Measurements from ENCODE around the gene DGKZ. TPM values are rescaled to one million over a fixed set of nuclear protein-coding genes. Genes with fewer than 3 reads are reported as not detected.

Gene DGKZ
- total and polyA plus RNA-seq, 4 donors, result 4.6 to 24.3 (median 14.4) TPM

DNA sequence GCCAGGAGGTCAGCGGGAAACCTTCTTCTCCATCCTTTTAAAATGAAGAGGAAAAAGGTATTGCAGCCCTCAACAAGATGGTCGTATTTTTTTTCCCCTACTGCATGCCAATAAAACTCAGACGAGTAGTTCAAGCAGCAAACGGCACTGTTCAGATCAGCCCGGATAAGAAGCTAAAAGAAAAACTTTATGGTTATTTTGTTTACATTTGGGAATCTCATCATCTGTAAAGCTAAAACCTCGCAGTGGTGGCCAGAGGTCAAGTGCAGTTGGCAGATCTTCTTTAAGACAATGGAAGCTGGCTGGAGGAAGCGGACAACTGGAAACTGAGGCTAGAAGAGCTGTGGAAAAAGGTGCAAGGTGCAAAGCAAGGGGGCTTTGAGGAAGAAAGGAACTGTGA lies 75.3 kb downstream of the DGKZ start:
- TF ChIP-seq, protein P1, sequence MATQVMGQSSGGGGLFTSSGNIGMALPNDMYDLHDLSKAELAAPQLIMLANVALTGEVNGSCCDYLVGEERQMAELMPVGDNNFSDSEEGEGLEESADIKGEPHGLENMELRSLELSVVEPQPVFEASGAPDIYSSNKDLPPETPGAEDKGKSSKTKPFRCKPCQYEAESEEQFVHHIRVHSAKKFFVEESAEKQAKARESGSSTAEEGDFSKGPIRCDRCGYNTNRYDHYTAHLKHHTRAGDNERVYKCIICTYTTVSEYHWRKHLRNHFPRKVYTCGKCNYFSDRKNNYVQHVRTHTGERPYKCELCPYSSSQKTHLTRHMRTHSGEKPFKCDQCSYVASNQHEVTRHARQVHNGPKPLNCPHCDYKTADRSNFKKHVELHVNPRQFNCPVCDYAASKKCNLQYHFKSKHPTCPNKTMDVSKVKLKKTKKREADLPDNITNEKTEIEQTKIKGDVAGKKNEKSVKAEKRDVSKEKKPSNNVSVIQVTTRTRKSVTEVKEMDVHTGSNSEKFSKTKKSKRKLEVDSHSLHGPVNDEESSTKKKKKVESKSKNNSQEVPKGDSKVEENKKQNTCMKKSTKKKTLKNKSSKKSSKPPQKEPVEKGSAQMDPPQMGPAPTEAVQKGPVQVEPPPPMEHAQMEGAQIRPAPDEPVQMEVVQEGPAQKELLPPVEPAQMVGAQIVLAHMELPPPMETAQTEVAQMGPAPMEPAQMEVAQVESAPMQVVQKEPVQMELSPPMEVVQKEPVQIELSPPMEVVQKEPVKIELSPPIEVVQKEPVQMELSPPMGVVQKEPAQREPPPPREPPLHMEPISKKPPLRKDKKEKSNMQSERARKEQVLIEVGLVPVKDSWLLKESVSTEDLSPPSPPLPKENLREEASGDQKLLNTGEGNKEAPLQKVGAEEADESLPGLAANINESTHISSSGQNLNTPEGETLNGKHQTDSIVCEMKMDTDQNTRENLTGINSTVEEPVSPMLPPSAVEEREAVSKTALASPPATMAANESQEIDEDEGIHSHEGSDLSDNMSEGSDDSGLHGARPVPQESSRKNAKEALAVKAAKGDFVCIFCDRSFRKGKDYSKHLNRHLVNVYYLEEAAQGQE (IDR thresholded peaks at IDR 0.05), result no peak
- TF ChIP-seq GABPA (IDR thresholded peaks at IDR 0.05 in 1 of 2, conservative IDR thresholded peaks at IDR 0.05 in 1 of 2), result no peak
- TF ChIP-seq HNF4A (conservative IDR thresholded peaks at IDR 0.05), result no peak
- TF ChIP-seq FOXA1 (IDR thresholded peaks at IDR 0.05), result no peak
- TF ChIP-seq, protein P2, sequence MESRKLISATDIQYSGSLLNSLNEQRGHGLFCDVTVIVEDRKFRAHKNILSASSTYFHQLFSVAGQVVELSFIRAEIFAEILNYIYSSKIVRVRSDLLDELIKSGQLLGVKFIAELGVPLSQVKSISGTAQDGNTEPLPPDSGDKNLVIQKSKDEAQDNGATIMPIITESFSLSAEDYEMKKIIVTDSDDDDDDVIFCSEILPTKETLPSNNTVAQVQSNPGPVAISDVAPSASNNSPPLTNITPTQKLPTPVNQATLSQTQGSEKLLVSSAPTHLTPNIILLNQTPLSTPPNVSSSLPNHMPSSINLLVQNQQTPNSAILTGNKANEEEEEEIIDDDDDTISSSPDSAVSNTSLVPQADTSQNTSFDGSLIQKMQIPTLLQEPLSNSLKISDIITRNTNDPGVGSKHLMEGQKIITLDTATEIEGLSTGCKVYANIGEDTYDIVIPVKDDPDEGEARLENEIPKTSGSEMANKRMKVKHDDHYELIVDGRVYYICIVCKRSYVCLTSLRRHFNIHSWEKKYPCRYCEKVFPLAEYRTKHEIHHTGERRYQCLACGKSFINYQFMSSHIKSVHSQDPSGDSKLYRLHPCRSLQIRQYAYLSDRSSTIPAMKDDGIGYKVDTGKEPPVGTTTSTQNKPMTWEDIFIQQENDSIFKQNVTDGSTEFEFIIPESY (IDR thresholded peaks at IDR 0.05), result no peak
- TF ChIP-seq, protein P3, sequence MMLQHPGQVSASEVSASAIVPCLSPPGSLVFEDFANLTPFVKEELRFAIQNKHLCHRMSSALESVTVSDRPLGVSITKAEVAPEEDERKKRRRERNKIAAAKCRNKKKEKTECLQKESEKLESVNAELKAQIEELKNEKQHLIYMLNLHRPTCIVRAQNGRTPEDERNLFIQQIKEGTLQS (IDR thresholded peaks at IDR 0.05), result no peak
- no peak for TF ChIP-seq RXRA (IDR thresholded peaks at IDR 0.05)
- no peak for TF ChIP-seq SP1 (IDR thresholded peaks at IDR 0.05)
- no peak for TF ChIP-seq YY1 (IDR thresholded peaks at IDR 0.05)
- no peak for TF ChIP-seq NR2F2 (IDR thresholded peaks at IDR 0.05)
- TF ChIP-seq JUND (IDR thresholded peaks at IDR 0.05), result no peak
- TF ChIP-seq RAD21 (IDR thresholded peaks at IDR 0.05), result no peak
- no peak for TF ChIP-seq HNF4G (IDR thresholded peaks at IDR 0.05)
- no peak for TF ChIP-seq FOXA2 (IDR thresholded peaks at IDR 0.05)
- TF ChIP-seq TAF1 (conservative IDR thresholded peaks at IDR 0.05), result no peak
- TF ChIP-seq, protein P4, sequence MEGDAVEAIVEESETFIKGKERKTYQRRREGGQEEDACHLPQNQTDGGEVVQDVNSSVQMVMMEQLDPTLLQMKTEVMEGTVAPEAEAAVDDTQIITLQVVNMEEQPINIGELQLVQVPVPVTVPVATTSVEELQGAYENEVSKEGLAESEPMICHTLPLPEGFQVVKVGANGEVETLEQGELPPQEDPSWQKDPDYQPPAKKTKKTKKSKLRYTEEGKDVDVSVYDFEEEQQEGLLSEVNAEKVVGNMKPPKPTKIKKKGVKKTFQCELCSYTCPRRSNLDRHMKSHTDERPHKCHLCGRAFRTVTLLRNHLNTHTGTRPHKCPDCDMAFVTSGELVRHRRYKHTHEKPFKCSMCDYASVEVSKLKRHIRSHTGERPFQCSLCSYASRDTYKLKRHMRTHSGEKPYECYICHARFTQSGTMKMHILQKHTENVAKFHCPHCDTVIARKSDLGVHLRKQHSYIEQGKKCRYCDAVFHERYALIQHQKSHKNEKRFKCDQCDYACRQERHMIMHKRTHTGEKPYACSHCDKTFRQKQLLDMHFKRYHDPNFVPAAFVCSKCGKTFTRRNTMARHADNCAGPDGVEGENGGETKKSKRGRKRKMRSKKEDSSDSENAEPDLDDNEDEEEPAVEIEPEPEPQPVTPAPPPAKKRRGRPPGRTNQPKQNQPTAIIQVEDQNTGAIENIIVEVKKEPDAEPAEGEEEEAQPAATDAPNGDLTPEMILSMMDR (IDR thresholded peaks at IDR 0.05; ENCODE audit: low read depth, low read length, missing input control), result no peak
- TF ChIP-seq, protein P5, sequence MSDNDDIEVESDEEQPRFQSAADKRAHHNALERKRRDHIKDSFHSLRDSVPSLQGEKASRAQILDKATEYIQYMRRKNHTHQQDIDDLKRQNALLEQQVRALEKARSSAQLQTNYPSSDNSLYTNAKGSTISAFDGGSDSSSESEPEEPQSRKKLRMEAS (IDR thresholded peaks at IDR 0.05), result no peak
- TF ChIP-seq EGR1 (IDR thresholded peaks at IDR 0.05; ENCODE audit: low read depth in 2 of 2), result no peak
- peaks cover 2 to 15% (median 6%) of the 10 kb centered on the region in 4 donors for H3K36me3 ChIP-seq (ENCODE audit: control insufficient read depth in 4 of 4, insufficient read depth in 3 of 4, low read depth in 1 of 4, low read length in 3 of 4)
- DNase-seq (ENCODE audit: low spot score), result no peak
- H3K27me3 ChIP-seq (ENCODE audit: control insufficient read depth in 4 of 4, insufficient read depth in 4 of 4, low read length in 3 of 4), result no peaks in the 10 kb centered on the region
- no peak overlapping the region for H3K27ac ChIP-seq (ENCODE audit: low read depth in 1 of 2, low read length in 2 of 2)
- H3K9ac ChIP-seq (ENCODE audit: low read depth in 1 of 2, low read length in 2 of 2), result no peak overlapping the region
- no peaks in the 10 kb centered on the region for H3K9me3 ChIP-seq (ENCODE audit: control insufficient read depth in 4 of 4, low read length in 3 of 4)
- no peak overlapping the region for H3K4me3 ChIP-seq (ENCODE audit: low read depth in 1 of 3, low read length in 3 of 3)
- H3K4me1 ChIP-seq (ENCODE audit: control insufficient read depth in 4 of 4, insufficient read depth in 4 of 4, low read length in 3 of 4), result no peaks in the 10 kb centered on the region
- WGBS, result 85% methylated on average over 7 of the region's 7 CpGs

Data from liver (tissue), 9 donors.